Inflammatory macrophage treated with lipopolysaccharide for 4 hours (primary cell): ENCODE results near the gene FGF2.
"Not testable (repeated sequence)": the region's sequence is repeated elsewhere in the genome, so short reads cannot be mapped to it uniquely, and the experiment has no call there.

Experiments
- DNase-seq: peaks from one replicate; pipeline ENCODE4 v3.0.0-alpha.2; 2020

FGF2 gene

GRCh38 chr4:122849789-122850188, 23.2 kb downstream of the FGF2 start:
- DNase-seq, result not testable (repeated sequence)

GRCh38 chr4:122851568-122851967, 24.9 kb downstream of the FGF2 start:
- DNase-seq, result no peak

- no peak for DNase-seq
Observed at GRCh38 chr4:122854447-122855352, 28.1 kb downstream of the FGF2 start.

GRCh38 chr4:122855353-122855890, 28.8 kb downstream of the FGF2 start:
- no peak for DNase-seq

- no peak for DNase-seq
Observed at GRCh38 chr4:122857160-122857559, 30.5 kb downstream of the FGF2 start.

- no peak for DNase-seq
Observed at GRCh38 chr4:122858705-122859104, 32.1 kb downstream of the FGF2 start.

GRCh38 chr4:122861172-122861943, 34.7 kb downstream of the FGF2 start:
- DNase-seq, result no peak

- DNase-seq, result no peak
Observed at GRCh38 chr4:122863639-122864038, 37.0 kb downstream of the FGF2 start.

- no peak for DNase-seq
Observed at GRCh38 chr4:122865425-122865824, 38.8 kb downstream of the FGF2 start.

GRCh38 chr4:122868235-122868634, 41.6 kb downstream of the FGF2 start:
- DNase-seq, result not testable (repeated sequence)

GRCh38 chr4:122873146-122873545, 46.5 kb downstream of the FGF2 start:
- no peak for DNase-seq

GRCh38 chr4:122873821-122874593, 47.4 kb downstream of the FGF2 start:
- DNase-seq, result no peak

GRCh38 chr4:122875949-122876348, 49.3 kb downstream of the FGF2 start:
- DNase-seq, result no peak

GRCh38 chr4:122876456-122876855, 49.8 kb downstream of the FGF2 start:
- no peak for DNase-seq

- DNase-seq, result no peak
Observed at GRCh38 chr4:122879001-122879400, 52.4 kb downstream of the FGF2 start.

GRCh38 chr4:122882857-122883735, 56.5 kb downstream of the FGF2 start:
- no peak for DNase-seq

GRCh38 chr4:122884499-122884898, 57.9 kb downstream of the FGF2 start:
- DNase-seq, result no peak

- DNase-seq, result no peak
Observed at GRCh38 chr4:122889726-122890125, 63.1 kb downstream of the FGF2 start.

GRCh38 chr4:122890147-122890795, 63.6 kb downstream of the FGF2 start:
- DNase-seq, result no peak

- no peak for DNase-seq
Observed at GRCh38 chr4:122894827-122895226, 68.2 kb downstream of the FGF2 start.

GRCh38 chr4:122895336-122895995, 68.8 kb downstream of the FGF2 start:
- DNase-seq, result no peak
